Heart right ventricle (tissue), 16 donors: ENCODE data around the gene SOX11. TPM values are rescaled to one million over a fixed set of nuclear protein-coding genes. Genes with fewer than 3 reads are reported as not detected.
"Not testable (repeated sequence)": the region's sequence is repeated elsewhere in the genome, so short reads cannot be mapped to it uniquely, and the experiment has no call there.

Experiments used
- ATAC-seq, 8 donors: fragments of 200-7000 bp; cut with Tn5 transposase; one replicate each; pipeline ENCODE4 v1.9.1; 2020; ENCODE audit warnings: mild to moderate bottlenecking in 8 of 8, moderate library complexity in 8 of 8, moderate number of reproducible peaks in 1 of 8
- DNase-seq, 2 donors: peaks; one replicate each; pipeline ENCODE4 v3.0.0-alpha.2; 2020
- H3K27ac ChIP-seq, 10 donors: fragments of 200-600 bp; sonication (generic) in 2 of 10; one replicate each; pipeline versions ENCODE4 v1.5.0 to v1.8.0; 2020 to 2022; ENCODE audit warnings: mild to moderate bottlenecking in 3 of 10
- H3K27me3 ChIP-seq, 7 donors: fragments of 200-600 bp; one replicate each; pipeline ENCODE4 v1.8.0; 2021 to 2022; ENCODE audit warnings: mild to moderate bottlenecking in 2 of 7
- H3K36me3 ChIP-seq, 9 donors: fragments of 200-600 bp; sonication (generic) in 1 of 9; one replicate each; pipeline versions ENCODE4 v1.5.0 to v1.8.0; 2020 to 2022; ENCODE audit warnings: mild to moderate bottlenecking in 2 of 9
- H3K4me1 ChIP-seq, 9 donors: fragments of 200-600 bp; sonication (generic) in 1 of 9; one replicate each; pipeline versions ENCODE4 v1.5.0 to v1.8.0; 2020 to 2022; ENCODE audit warnings: mild to moderate bottlenecking in 4 of 9
- H3K4me3 ChIP-seq, 10 donors: fragments of 200-600 bp; sonication (generic) in 2 of 10; one replicate each; pipeline versions ENCODE4 v1.5.0 to v1.8.0; 2020 to 2022; ENCODE audit warnings: mild to moderate bottlenecking in 7 of 10, moderate library complexity in 2 of 10
- H3K9me3 ChIP-seq, 11 donors: fragments of 200-600 bp in 10 of 11; sonication (generic) in 2 of 11; one replicate each; pipeline versions ENCODE4 v1.5.0 to v1.8.0; 2013 to 2022; ENCODE audit warnings: mild to moderate bottlenecking in 2 of 11, control low read depth in 1 of 11, moderate library complexity in 1 of 11
- CTCF ChIP-seq, 9 donors: fragments of 200-600 bp; sonication (generic) in 2 of 9; IDR thresholded peaks; one replicate each; pipeline versions ENCODE4 v1.5.0 to v1.8.0; 2021 to 2022; ENCODE audit warnings: antibody characterized with exemption in 9 of 9, mild to moderate bottlenecking in 5 of 9, moderate library complexity in 1 of 9
- WGBS, 2 donors: extraction: QIAGEN DNeasy Blood & Tissue Kit; methylation state at CpG; one replicate each; pipeline ENCODE4 v1.1.7; 2013; ENCODE audit warnings: inconsistent platforms in 1 of 2; 5-methylcytosine and 5-hydroxymethylcytosine counted together
- intact Hi-C, 10 donors: fragments of 100-400 bp; cut with DNase I; formaldehyde crosslinking; loops; one replicate each; pipeline versions ENCODE4 v1.11.1 to v1.14.2; 2022
- long read RNA-seq, 3 donors: library from polyadenylated mRNA; unstranded; transcript quantifications; one replicate each; pipeline ENCODE4 v2.0.0, GENCODE V29; 2020 to 2021
- polyA plus RNA-seq, 2 donors: library from polyadenylated mRNA; stranded (reverse); fragments of 200-250 nt; gene quantifications; one replicate each; pipeline ENCODE4 v1.2.3, GENCODE V29; 2013
- total RNA-seq, 10 donors: library from RNA; stranded (reverse); fragmentation: NEBNext Ultra II Directional in 3 of 10; extraction: Animal tissue kit (Norgen Biotek cat#: 25700) in 3 of 10; gene quantifications; one replicate each; pipeline versions ENCODE4 v1.2.1 to v1.2.4, GENCODE V29; 2021 to 2023
- donor health status: Arrhythmogenic right ventricular cardiomyopathy.
- donor health status: ischemic (EF 13 %, LVEDD 7.1; RV severe dilation, severe dysfunction).
- donor health status: healthy with polysubstance abuse.
- donor health status: DM: no; HTN: yes; CAD: no.
- donor health status: DM: no; HTN: no; CAD: no.
- donor health status: ischemic (EF 25% LVEDD 6.9; RV normal size, moderate dysfunction).
- donor health status: ischemic (EF 25% LVEDD 5.7; RV mildly dilated, moderate dysfunction).
- donor health status: healthy.
- donor health status: DM: yes; HTN: yes; CAD: no.
- donor health status: Ischemic cardiomyopathy.
- donor health status: ischemic (EF 35%, LVEDD 5.7; RV mildly dilated, moderate dysfunction).
- donor health status: nonischemic (EF 11% LVEDD 7.7; RV severe dilation, severe dysfunction).
- donor health status: DM: yes; HTN: yes; CAD: no.
- donor health status: PGD.
- donor health status: ischemic (EF 29% LVEDD 5.4; RV normal size, mild dysfunction).
- donor health status: nonischemic (EF 23%, LVEDD 6.1; RV moderate dilation, normal function).

Gene SOX11
- total RNA-seq: 1 to 10 TPM in 7 of 10 donors, under 1 TPM in 3; 0.25 to 5.8 (median 1.4) TPM
- polyA plus RNA-seq: under 1 TPM; 0.33 to 0.66 TPM
- long read RNA-seq, donor 1: 0 reads
- long read RNA-seq, donor 2, full-length matches to known transcripts: 2 of 2 reads
- long read RNA-seq, donor 2, partial matches to known transcripts: 0 of 2 reads
- long read RNA-seq, donor 2, other reads (novel, unspliced or antisense): 0 of 2 reads
- long read RNA-seq, donor 3: 0 reads

GRCh38 chr2:5691985-5692529, at the start of gene SOX11:
SOX11 (plus strand) TSS chr2:5692384; CDS start chr2:5692722, 338 bp downstream.
- Histone ChIP-seq H3K27me3 (peaks cover 20 to 88% (median 80%) of the 10 kb centered on the region in 7 donors), H3K4me1 (peaks cover 2 to 40% (median 30%) of the 10 kb centered on the region in 9 donors), H3K9me3 (no peaks in the 10 kb centered on the region), H3K27ac (peak within 1 kb of the TSS in 1 of 10 donors; percentile 43), H3K36me3 (no peaks in the 10 kb centered on the region), H3K4me3 (peak within 1 kb of the TSS in 9 of 10 donors; percentile 8 to 50 (median 37))
- intact Hi-C loops: loop anchor here in 5 of 10 donors (5.0 to 10.0 kb wide), 2 partner anchors 223 to 225 kb away; no protein-coding TSS in a partner anchor
- peak in 7 of 8 donors; percentile 54 to 77 (median 65) for ATAC-seq
- 1 to 2% methylated on average over 54 to 60 of the region's 60 CpGs for WGBS, 2 donors
- TF ChIP-seq CTCF (IDR thresholded peaks at IDR 0.05): no peak
- peak; percentile 57 to 58 for DNase-seq

- intact Hi-C loops, H3K9me3 ChIP-seq, H3K36me3 ChIP-seq, H3K27ac ChIP-seq, DNase-seq, ATAC-seq, H3K4me3 ChIP-seq, H3K4me1 ChIP-seq, H3K27me3 ChIP-seq: not testable (repeated sequence)
- 77 to 85% methylated on average over 2 of the region's 2 CpGs for WGBS, 2 donors
Measured at GRCh38 chr2:5652734-5653133, 39.5 kb upstream of the SOX11 start.

- DNase-seq, H3K4me1 ChIP-seq, ATAC-seq, intact Hi-C loops, H3K27ac ChIP-seq, H3K36me3 ChIP-seq, H3K9me3 ChIP-seq, H3K4me3 ChIP-seq, H3K27me3 ChIP-seq: not testable (repeated sequence)
- 85 to 99% methylated on average over 3 to 4 of the region's 4 CpGs for WGBS, 2 donors
Measured at GRCh38 chr2:5653756-5654155, 38.4 kb upstream of the SOX11 start.

- Histone ChIP-seq H3K27ac (no peak overlapping the region), H3K9me3 (peaks cover 0 to 9% (median 0%) of the 10 kb centered on the region in 11 donors), H3K4me1 (no peaks in the 10 kb centered on the region), H3K4me3 (no peak overlapping the region), H3K36me3 (no peaks in the 10 kb centered on the region), H3K27me3 (no peaks in the 10 kb centered on the region)
- intact Hi-C loops: no loop called here
- ATAC-seq: peak in 1 of 8 donors; percentile 53
- DNase-seq: no peak
- no peak for TF ChIP-seq CTCF (IDR thresholded peaks at IDR 0.05)
- 35 to 38% methylated on average over 4 of the region's 4 CpGs for WGBS, 2 donors
Measured at GRCh38 chr2:5657231-5657630, 35.0 kb upstream of the SOX11 start.

GRCh38 chr2:5660591-5660990, 31.6 kb upstream of the SOX11 start:
- WGBS, 2 donors: 77 to 79% methylated on average over 3 of the region's 3 CpGs
- no peaks in the 10 kb centered on the region for H3K4me1 ChIP-seq
- ATAC-seq: no peak
- no peak for TF ChIP-seq CTCF (IDR thresholded peaks at IDR 0.05)
- H3K9me3 ChIP-seq: peaks cover 0 to 9% (median 0%) of the 10 kb centered on the region in 11 donors
- no peak overlapping the region for H3K27ac ChIP-seq
- DNase-seq: no peak
- intact Hi-C loops: no loop called here
- H3K4me3 ChIP-seq: no peak overlapping the region
- peaks cover 0 to 6% (median 0%) of the 10 kb centered on the region in 7 donors for H3K27me3 ChIP-seq
- H3K36me3 ChIP-seq: no peaks in the 10 kb centered on the region
